Measurements from ENCODE around the gene SYT15. TPM values are rescaled to one million over a fixed set of nuclear protein-coding genes. Genes with fewer than 3 reads are reported as not detected.

The SYT15 gene
- total RNA-seq, 3 donors from 2014 or later (not counting 1 experiment from before 2014, with no cell fraction given) = 1.00 to 2.0 (median 1.1) TPM

- no peak overlapping the region for H3K27ac Mint-ChIP-seq
- no peaks in the 10 kb centered on the region for H3K36me3 Mint-ChIP-seq
- H3K27me3 ChIP-seq (ENCODE audit: control insufficient read depth, insufficient read depth, low read length) = peaks cover 13% of the 10 kb centered on the region
- H3K36me3 ChIP-seq (ENCODE audit: control insufficient read depth, insufficient read depth, low read length) = no peaks in the 10 kb centered on the region
- intact Hi-C loops (cut with micrococcal nuclease) = loop anchor here (2.0 kb wide), 1 partner anchor 17 kb away; no protein-coding TSS in a partner anchor
- no peak for DNase-seq
- peaks cover 3% of the 10 kb centered on the region for H3K9me3 ChIP-seq (ENCODE audit: control insufficient read depth, insufficient read depth, low read length)
- ATAC-seq = no peak
- TF ChIP-seq CTCF (IDR thresholded peaks at IDR 0.05) = no peak
- no peaks in the 10 kb centered on the region for H3K9me3 Mint-ChIP-seq
- no peak overlapping the region for H3K27ac ChIP-seq (ENCODE audit: low read length)
- peaks cover 7 to 11% of the 10 kb centered on the region in 2 donors for H3K4me1 Mint-ChIP-seq
- H3K4me3 ChIP-seq (ENCODE audit: low read length) = no peak overlapping the region
- H3K4me1 ChIP-seq (ENCODE audit: control insufficient read depth, insufficient read depth, low read length) = peaks cover 8% of the 10 kb centered on the region
- H3K27me3 Mint-ChIP-seq (ENCODE audit: low read depth in 2 of 2) = peaks cover 20 to 34% of the 10 kb centered on the region in 2 donors
- no peak overlapping the region for H3K4me3 Mint-ChIP-seq
- 88% methylated on average over 5 of the region's 5 CpGs for WGBS (ENCODE audit: insufficient coverage)
Observed at GRCh38 chr10:46538155-46538554, 40.8 kb upstream of the SYT15 start.

- TF ChIP-seq CTCF (IDR thresholded peaks at IDR 0.05) = no peak
- no peak overlapping the region for H3K27ac Mint-ChIP-seq
- Histone ChIP-seq H3K4me3 (ENCODE audit: low read length) (no peak overlapping the region), H3K9me3 (ENCODE audit: control insufficient read depth, insufficient read depth, low read length) (peaks cover 3% of the 10 kb centered on the region), H3K4me1 (ENCODE audit: control insufficient read depth, insufficient read depth, low read length) (peaks cover 8% of the 10 kb centered on the region), H3K27ac (ENCODE audit: low read length) (no peak overlapping the region), H3K27me3 (ENCODE audit: control insufficient read depth, insufficient read depth, low read length) (peaks cover 13% of the 10 kb centered on the region), H3K36me3 (ENCODE audit: control insufficient read depth, insufficient read depth, low read length) (no peaks in the 10 kb centered on the region)
- H3K36me3 Mint-ChIP-seq = no peaks in the 10 kb centered on the region
- DNase-seq = no peak
- H3K9me3 Mint-ChIP-seq = no peaks in the 10 kb centered on the region
- intact Hi-C loops (cut with micrococcal nuclease) = loop anchor here (2.0 kb wide), 1 partner anchor 16 kb away; no protein-coding TSS in a partner anchor
- H3K4me1 Mint-ChIP-seq = peaks cover 7 to 11% of the 10 kb centered on the region in 2 donors
- H3K4me3 Mint-ChIP-seq = no peak overlapping the region
- WGBS (ENCODE audit: insufficient coverage) = 82% methylated on average over 1 of the region's 3 CpGs
- peaks cover 21 to 36% of the 10 kb centered on the region in 2 donors for H3K27me3 Mint-ChIP-seq (ENCODE audit: low read depth in 2 of 2)
- ATAC-seq = no peak
Observed at GRCh38 chr10:46538717-46539426, 40.1 kb upstream of the SYT15 start.

- Histone ChIP-seq H3K4me1 (ENCODE audit: control insufficient read depth, insufficient read depth, low read length) (peaks cover 8% of the 10 kb centered on the region), H3K36me3 (ENCODE audit: control insufficient read depth, insufficient read depth, low read length) (no peaks in the 10 kb centered on the region), H3K9me3 (ENCODE audit: control insufficient read depth, insufficient read depth, low read length) (peaks cover 3% of the 10 kb centered on the region), H3K27me3 (ENCODE audit: control insufficient read depth, insufficient read depth, low read length) (peaks cover 13% of the 10 kb centered on the region), H3K4me3 (ENCODE audit: low read length) (no peak overlapping the region), H3K27ac (ENCODE audit: low read length) (no peak overlapping the region)
- 85% methylated on average over 14 of the region's 14 CpGs for WGBS (ENCODE audit: insufficient coverage)
- H3K9me3 Mint-ChIP-seq = no peaks in the 10 kb centered on the region
- no peak for TF ChIP-seq CTCF (IDR thresholded peaks at IDR 0.05)
- peaks cover 21 to 39% of the 10 kb centered on the region in 2 donors for H3K27me3 Mint-ChIP-seq (ENCODE audit: low read depth in 2 of 2)
- intact Hi-C loops (cut with micrococcal nuclease) = loop anchor here (2.0 kb wide), 1 partner anchor 15 kb away; no protein-coding TSS in a partner anchor
- DNase-seq = no peak
- H3K4me3 Mint-ChIP-seq = no peak overlapping the region
- no peak for ATAC-seq
- H3K36me3 Mint-ChIP-seq = no peaks in the 10 kb centered on the region
- no peak overlapping the region for H3K27ac Mint-ChIP-seq
- H3K4me1 Mint-ChIP-seq = peaks cover 7 to 11% of the 10 kb centered on the region in 2 donors
Observed at GRCh38 chr10:46539596-46540411, 39.1 kb upstream of the SYT15 start.

Data from natural killer cell (primary cell).